22Rv1 (cell line): Measurements from ENCODE around the gene CAPZB.

Source experiments
- ZFX ChIP-seq: fragments of 450-650 bp; IDR thresholded peaks from 2 replicates; pipeline ENCODE4 v1.6.1; 2017; ENCODE audit warnings: antibody characterized with exemption, borderline replicate concordance
- TF ChIP-seq, protein P1 (sequence below): fragments of 450-650 bp; IDR thresholded peaks from 2 replicates; pipeline ENCODE4 v1.5.1; 2017; ENCODE audit warnings: mild to moderate bottlenecking

DNA sequence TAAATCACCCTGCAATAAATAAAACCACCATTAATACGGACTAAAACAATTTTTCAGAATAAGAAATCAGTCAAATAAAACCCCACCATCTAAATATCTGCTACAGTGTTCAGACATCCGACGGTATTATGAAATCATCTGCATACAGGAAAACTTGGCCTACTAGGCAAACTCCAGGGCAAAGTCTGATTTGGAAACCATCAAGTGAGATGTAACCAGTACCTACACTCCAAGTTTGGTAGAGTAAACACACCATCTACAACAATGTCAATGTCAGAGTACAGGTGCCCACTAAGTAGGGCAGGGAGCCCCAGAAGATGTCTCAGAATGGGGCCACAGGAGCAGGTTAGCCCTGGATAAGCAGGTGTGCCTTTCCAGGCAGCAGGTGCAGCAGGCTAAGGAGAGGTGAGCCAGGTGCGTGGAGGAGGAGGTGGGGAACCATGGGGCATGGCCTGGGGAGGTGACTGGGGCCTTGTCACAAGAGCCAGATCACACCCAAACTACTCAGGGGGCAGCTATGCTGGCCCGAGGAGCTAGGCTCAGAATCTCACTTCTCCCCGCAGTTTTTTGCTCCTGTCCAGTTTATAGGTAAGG is 59.6 kb downstream of the CAPZB start:
- TF ChIP-seq, protein P1, sequence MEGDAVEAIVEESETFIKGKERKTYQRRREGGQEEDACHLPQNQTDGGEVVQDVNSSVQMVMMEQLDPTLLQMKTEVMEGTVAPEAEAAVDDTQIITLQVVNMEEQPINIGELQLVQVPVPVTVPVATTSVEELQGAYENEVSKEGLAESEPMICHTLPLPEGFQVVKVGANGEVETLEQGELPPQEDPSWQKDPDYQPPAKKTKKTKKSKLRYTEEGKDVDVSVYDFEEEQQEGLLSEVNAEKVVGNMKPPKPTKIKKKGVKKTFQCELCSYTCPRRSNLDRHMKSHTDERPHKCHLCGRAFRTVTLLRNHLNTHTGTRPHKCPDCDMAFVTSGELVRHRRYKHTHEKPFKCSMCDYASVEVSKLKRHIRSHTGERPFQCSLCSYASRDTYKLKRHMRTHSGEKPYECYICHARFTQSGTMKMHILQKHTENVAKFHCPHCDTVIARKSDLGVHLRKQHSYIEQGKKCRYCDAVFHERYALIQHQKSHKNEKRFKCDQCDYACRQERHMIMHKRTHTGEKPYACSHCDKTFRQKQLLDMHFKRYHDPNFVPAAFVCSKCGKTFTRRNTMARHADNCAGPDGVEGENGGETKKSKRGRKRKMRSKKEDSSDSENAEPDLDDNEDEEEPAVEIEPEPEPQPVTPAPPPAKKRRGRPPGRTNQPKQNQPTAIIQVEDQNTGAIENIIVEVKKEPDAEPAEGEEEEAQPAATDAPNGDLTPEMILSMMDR: no peak
- TF ChIP-seq ZFX: no peak
